ENCODE data around the gene KY.

KY gene

DNA sequence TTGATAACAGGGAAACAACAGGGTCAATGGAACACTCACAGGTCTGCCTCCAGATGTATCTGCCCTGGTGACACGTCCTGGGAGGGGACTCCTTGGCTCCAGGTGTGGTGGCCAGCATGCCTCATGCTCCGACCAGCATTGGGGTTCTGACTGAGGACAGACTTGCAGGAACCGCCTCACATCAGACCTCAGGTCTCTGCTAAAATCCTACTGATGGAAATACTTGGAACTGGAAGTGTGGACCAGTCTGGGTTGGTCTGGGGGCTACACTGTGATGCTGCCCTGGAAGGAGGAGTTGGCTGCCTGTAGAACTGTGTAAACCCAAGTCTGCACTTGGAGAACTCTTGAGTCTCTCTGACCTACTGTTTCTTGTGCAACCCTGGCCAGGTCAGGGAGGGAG, 17.1 kb upstream of the KY start:
- no peak for DNase-seq (ENCODE audit: low read depth)

DNA sequence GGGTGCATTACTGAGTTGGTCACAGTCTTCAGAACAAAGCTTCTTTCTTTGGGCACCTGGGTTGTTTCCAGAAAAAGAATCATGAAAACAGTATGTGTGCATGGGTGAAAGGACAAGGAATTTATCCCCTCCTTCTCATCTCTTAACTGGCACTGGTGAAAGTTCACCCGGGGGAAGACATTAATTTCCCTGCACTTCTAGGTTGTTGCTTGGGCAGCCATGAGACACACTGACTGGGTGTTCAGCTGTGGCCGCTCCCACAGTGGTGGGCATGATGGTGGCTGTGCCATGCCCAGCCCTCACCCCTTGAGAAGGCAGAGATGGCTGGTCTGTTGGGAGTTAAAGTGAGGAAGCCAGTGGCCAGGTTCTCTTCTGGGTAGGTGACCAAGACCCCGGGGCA, 16.6 kb upstream of the KY start:
- DNase-seq (ENCODE audit: low read depth): no peak

DNA sequence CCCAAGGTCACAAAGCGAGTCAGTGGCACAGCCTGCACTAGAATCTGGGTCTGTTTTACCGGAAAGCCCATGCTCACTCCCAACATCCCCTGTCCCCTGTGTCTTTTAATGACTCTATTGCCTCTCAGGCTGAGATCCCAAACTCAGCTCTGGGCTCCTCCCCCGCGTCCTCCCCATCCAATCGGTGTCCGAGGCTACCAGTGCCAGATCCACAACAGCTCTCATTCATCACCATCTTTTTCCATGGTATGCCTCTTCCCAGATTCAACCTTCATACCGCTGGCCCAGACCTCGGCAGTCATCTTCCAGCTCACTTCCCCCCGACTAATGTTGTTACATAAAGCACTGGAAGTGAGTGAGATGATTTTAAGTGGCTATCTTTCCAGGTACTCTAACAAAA, 16.1 kb upstream of the KY start:
- no peak for DNase-seq (ENCODE audit: low read depth)

DNA sequence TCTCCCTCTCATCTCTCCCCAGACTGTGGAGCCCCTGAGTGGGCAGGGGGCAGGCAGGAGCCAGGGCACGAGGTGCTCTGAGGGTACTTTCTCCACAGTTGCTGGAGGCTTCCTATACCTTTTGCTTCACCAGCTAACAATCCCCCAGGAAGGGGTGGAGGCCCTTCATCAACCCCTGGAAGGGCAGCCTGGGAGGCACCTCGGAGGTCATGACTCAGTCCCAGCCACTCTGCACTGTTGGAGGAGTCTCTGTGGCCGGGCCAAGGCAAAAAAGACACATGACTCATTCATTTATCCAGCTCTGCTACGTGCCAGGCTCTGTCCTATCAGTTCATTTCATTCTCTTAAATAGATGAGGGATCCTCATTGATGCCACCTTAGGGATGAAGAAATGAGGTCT, 15.6 kb upstream of the KY start:
- peak; percentile 72 for DNase-seq (ENCODE audit: low read depth)

DNA sequence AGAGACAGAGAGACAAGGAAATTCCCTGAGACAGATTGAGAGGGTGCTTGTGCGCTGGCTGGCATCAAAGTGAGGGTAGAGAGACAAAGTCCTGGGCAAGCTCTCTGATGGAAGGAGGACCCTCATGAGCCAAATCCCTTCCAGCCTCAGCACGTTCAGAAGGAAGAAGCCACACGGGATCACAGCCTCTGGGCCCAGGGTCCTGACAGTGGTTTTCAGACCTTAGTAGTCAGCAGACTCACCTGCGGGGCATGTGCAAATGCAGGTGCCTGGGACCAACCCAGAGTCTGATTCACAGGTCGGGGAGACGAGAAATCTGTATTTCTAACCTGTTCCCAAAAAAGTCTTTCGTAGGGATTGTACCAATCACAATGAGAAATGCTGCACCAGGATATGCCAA, 15.2 kb upstream of the KY start:
- DNase-seq (ENCODE audit: low read depth): no peak

DNA sequence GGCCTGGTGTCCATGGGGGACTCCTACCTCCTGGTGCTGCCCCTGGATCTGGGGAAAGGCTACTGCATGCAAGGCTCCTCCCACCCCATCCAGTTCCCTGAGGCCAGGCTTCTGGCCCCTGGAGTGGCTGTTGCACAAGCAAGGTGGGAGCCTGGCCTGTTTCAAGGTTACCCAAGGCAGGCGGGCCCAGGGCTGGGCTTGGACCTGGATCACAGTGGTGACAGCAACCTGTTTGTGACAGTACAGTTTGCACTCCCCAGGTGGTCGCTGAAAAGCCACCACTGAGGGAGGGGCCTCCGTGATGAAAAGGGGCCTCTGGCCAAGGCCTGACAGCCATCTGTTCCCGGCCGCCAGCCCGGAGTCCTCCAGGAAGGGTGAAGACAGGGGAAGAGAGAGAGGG, 14.4 kb upstream of the KY start:
- DNase-seq (ENCODE audit: low read depth): no peak

DNA sequence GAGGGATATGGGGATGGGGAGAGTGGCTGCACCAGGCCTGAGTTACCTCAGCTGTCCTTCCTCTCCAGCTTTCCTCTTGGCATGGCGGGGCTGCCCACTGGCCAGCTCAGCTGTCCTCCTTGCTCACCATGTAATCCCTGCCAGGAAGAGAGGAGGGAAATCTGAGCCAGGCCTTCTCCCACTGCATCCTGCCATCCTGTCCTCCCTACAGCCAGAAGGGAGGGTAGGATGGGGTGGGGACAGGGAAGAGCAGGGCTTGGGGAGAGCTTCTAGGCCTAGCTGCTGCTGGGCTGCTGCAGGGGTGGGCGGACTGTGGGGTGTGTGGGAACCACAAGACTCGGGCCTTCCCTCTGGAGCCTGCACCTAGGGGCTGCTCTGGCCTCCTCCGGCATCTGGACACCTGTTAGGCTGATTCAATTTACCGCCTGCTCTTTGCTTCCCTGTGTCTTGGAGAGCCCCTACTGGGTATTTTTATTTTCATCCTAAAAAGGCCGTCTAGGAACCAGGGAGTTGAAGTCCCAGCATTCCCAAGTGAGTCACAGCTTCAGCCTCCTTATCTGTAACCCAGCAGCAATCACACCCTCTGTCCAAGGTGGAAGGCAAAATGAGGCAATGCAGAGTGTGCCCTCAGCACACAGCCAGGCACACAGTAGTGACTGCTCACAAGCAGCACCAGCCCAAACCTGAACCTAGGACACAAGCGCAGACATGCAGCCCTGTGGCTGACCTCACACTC, 13.1 kb upstream of the KY start:
- peak; percentile 68 for DNase-seq (ENCODE audit: low read depth)

DNA sequence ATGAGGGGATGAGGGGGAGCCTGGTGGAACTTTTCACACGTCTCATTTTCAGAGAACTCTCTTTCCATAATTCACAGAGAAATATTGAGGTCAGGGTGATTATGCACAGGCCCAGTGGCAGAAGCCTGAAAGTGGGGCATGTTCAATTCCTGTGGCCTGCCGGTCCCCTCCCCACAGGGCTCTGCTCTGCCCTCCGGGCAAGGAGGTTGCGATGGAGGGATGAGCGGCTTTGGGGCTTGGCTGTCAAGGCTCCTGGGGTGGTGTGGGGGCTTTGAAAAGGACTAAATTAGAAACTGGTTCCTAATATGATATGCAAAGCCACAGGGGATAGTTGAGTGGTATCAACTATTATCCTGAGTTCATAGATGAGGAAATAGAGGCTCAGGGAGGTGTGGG, 9.2 kb upstream of the KY start:
- DNase-seq (ENCODE audit: low read depth): no peak

DNA sequence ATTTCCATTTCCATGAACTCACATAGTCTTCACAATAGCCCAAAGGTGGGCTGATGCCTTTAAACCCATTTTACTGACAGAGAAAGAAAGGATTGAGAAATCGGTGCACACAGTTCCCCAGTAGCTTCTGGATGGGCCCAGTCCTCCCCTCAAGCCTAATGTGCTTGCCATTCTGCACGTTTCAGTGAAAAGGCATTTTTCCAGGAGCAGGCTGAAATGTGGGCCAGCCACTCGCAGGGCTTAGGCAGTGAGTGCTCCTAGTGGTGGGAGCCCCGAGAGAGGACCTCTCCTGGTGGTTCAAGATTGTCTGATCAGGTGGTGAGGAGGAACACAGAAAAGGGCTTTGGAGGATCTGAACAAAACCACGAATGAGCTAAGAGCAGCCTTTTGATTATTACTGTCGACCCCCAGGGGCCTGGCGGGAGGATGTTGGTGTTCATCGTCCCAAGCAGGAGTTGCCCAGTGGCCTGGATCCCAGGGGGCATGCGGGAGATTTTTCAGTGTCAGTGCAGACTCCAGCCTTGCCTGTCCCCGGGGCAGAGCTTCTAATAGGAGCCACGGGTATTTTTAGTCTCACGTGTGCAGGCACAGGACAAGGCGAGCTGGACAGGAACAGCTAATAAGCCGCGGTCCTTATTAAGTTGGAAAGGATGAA, 8.7 kb upstream of the KY start:
- no peak for DNase-seq (ENCODE audit: low read depth)

DNA sequence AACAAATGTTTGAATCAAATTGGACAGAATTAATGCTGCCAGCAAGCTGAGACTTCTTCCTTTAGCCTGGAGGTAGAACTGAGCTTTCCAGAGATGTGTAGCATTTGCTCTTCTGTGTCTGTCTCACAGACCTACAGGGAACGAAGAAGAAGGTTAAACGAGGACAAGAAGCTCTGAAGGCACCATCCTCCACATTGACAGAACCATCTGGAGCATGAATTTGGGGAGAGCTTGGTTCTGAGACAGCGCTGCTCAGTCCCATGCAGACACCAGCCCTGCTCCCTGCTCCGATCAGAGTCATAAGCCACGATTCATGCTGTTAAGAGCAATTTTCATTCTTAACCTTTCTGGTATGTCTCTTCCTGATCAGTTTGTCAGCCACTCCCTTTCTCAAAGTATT, 7.7 kb upstream of the KY start:
- DNase-seq (ENCODE audit: low read depth): no peak

DNA sequence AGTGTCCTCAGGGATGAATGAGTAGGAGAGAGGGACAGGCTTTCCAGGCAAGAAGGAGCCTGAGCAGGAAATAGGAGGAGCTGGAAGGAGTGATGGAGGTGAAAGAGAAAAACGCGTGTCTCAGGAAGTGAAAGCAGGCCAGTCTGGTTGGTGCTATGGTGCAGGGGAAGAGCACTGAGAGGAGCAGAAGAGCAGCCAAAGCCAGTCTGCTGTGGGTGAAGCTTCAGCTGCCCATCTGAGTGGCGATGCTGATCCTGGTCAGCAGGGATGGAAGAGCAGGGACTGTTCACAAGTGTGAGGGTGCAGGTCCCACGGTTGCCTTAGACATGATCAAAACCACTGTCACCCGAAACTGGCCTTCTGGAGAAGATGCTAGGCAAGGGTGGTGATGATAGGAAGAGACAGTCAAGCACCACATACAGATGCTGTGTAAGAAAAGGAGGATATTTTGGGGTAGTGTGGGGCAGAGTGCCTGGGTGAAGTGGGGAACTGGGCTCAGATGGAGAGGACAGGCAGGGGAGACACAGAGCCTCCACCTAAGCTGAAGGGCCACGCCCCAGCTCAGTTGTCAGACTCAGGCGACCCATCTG, 5.5 kb upstream of the KY start:
- no peak for DNase-seq (ENCODE audit: low read depth)

DNA sequence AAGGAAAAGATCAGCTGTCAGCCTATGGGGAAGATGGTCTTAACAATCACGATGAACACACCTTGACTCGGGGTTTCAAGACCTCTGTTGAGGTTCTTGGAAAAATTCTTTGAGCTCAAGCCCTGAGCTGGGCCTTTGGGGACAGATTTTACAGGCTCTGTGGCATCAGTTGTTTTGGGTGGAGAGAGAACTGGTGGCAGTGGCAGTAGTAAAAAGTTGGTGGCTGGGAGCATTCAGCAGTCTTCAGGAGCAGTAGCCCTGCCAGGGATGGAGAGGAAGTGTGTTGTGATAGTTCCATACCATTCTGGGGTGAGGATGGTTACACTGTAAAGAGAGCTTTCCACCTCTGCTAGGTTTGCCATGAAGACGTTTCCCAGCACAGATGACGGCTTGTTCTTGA, 4.9 kb upstream of the KY start:
- no peak for DNase-seq (ENCODE audit: low read depth)

DNA sequence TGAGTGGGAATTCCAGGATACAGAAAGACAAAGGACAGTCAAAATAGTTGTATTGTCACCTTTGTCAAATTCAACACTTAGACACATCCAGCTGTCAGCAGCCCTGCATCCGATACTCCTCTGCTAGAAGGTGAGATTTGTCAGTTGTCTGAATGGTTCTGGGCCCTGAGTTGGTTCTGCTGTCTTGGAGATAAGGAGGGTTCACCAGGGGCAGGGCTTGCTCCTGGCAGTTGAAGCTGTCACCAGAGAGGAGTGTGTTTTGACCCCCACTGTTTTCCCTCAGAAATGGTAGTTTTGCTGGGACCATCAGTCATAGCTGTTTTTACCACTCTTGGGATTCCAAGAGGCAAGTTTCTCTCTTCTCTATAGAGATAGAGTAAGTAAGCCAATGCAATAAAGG, 3.2 kb upstream of the KY start:
- no peak for DNase-seq (ENCODE audit: low read depth)

DNA sequence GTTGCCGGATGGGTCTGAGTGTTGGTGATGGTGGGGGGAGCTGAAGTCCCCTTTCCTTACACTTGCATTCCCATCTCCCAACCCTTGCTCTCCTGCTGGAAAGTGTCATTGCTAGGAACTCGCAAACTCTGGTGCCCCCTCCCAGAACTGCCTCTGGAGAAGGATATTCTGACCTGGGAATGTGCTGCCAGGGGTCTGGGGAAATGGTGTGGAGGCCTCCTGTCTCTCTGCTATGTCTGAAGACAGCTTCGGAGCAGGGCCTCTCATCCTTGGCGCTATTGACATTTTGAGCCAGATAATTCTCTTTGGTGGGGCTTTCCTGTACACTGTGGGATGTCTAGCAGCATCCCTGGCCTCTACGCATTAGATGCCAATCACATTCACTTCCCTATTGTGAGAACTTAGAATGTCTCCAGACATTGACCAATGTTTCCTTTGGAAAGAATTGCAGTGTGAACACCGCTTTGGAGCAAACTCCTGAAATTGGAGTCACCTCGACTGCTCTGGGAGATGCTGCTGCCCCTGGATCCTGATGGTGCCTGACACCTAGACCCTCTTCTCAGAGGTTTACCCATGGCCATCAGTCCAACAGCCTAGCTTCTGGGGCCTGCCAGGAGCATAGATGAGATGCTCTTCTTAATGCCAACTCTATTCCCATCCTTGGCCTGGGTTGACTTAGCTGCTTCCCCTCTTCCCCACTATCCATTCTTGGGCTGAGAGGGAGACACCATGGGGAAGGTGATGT, 2.2 kb upstream of the KY start:
- no peak for DNase-seq (ENCODE audit: low read depth)

DNA sequence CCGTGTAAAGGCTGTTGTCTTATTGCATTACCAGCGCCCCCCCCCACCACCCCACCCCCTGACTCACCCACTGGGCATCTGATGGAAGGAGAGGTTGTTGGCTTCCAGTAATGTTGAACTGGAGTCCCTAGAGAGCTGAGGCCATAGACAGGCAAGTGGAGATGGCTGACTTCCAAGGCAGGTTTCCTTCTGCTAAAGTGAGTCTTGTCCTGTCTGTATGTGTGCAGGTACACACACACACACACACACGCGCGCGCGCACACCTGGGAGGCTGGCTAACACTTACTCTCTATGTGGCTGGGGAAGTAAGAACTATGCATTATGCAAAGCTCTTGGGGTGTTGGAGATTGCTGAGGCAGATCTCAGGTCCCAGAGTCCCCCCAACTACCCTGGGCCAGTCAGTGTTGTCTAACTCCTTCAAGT, 1.6 kb upstream of the KY start:
- peak; percentile 56 for DNase-seq (ENCODE audit: low read depth)

DNA sequence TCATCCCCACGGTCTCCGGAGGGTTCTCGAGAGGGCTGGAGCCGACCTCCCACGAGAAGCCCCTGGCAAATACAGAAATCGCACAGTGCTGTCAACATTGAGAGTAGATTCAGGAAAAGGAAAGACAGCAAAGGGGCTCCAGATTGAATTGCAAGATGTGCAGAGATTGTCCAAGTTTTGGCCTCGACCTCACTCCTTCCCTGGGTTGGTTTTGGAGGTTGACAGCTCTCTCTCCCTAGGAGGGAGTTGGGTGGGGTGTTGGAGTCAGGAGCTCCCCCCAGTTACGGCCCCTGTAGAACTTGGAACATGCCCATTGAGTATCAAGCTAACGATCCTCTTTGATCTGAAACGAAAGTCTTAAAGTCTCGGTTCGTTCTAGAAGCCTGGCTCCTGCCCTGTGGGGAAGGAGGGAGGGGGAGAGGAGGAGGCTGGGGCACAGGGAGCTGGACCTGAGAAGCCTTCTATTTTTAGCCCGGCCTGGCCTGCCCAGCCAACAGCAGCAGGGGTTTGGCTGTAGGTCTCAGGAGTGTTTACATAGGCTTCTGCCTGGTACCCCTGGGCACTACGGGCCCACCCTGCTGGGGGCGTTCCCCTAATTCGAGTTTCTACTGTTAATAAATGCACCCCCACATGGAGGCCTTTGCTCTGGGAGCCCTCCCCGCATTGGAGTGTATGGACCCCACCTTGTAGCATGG, 672 bp upstream of the KY start:
- DNase-seq (ENCODE audit: low read depth): peak; percentile 57

DNA sequence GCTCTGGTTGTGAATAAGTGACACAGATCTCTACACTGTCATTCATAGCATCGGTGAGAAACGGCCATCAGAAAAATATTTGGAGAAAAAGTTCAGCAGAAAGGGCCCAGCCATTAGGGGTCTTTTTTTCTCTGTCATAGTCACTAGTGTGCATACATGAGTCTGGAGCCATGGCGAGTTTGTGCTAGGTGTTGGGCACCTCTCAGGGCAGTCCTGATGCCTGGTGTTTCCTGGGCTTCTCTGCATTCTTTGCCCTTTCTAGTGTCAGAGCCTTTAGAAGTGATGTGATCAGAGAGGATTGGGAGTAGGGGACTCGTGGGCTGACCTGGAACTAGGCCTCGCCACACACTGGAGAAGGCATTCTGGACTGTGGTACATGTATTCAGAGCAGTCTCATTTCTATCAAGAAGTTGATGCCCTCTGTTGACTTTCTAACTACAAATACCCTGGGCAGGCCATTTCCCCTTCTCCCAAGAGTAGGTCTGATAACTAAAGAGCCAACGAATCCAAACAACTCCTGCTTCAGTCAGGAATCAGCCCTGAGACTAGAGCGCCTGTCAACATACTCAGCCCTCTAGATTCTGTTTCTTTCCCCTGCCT, 1.6 kb downstream of the KY start:
- DNase-seq (ENCODE audit: low read depth): no peak

DNA sequence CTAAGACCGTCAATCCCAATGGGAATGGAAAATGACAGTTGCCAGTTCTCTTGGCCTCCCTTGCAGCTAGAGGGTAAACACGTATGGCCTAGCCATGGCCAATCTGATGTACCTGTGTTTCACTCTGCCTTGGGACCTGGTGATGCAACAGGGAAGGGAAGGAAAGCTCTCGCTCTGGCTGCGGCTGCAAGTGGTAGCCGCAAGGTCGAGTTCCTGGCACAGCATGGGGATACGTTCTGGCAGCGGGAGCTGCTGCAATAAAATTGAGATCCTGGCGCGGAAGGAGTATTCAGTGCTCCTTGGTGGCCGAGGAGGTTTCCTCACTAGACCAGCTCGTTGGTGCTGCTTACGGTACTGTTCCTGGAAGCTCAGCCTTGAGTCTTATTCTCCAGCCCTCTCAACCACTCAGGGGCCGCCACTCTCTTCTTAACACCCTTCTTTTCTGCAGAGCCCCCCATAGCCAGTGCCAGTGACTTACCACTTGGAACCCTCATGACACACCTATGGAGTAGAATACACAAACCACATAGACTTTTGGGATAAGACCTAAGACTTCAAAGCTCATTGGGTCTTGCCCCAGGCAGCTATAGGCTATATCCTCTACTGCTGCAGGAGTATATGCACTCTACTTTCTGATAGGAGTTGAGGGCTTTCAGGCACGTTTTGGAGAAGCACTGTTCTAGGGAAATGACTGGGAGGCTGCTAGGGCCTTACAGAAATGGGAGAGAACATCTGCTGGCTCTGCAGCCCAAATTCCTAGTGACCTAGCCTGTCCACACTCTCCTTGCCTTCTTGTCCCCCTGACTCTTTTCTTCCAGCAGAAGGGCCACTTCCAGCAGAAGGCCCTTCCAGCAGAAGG, 2.7 kb downstream of the KY start:
- no peak for DNase-seq (ENCODE audit: low read depth)

DNA sequence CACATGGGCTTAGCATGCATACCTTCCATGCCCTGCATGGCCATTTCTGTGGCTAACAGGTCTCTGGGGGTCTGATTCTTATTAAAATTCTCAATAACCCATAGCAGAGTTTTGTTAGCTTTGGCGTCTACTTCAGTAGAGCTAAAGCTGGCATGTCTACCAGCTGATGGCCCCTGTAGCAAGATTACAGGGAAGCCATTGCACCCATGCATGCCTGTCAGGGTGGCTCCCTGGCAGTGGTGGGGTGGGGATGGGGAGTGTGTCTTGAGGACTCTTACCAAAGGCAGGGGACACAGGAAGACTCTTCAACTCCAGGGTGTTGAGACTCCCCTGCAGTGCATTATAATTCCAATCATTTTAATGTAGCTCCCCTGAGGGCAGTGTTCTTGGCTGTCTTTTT, 4.7 kb downstream of the KY start:
- no peak for DNase-seq (ENCODE audit: low read depth)

DNA sequence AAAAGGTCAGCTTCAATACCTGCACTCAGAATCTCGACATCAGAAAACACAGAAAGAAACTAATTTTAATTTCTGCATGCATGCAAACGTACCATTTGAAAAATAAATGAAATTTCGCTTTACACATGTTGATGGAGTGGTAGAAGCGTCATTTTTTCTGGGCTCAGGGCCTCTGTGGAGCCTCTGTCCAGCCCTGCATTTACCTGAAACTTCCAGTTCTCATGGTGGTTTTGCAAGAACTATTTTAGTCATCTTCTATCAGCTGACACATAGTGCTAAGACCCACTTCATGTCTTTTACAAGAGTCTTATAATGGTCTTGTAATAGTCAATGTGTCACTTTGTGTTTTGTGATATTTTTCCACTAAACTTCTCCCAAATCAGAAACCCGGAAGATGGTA, 5.3 kb downstream of the KY start:
- DNase-seq (ENCODE audit: low read depth): no peak
